Heart right ventricle (tissue), 16 donors: ENCODE data around the gene FBLN2. TPM values are rescaled to one million over a fixed set of nuclear protein-coding genes. Genes with fewer than 3 reads are reported as not detected.

ENCODE experiments used
- ATAC-seq, 8 donors: fragments of 200-7000 bp; cut with Tn5 transposase; one replicate each; pipeline ENCODE4 v1.9.1; 2020; ENCODE audit warnings: mild to moderate bottlenecking in 8 of 8, moderate library complexity in 8 of 8, moderate number of reproducible peaks in 1 of 8
- DNase-seq, 2 donors: peaks; one replicate each; pipeline ENCODE4 v3.0.0-alpha.2; 2020
- H3K27ac ChIP-seq, 10 donors: fragments of 200-600 bp; sonication (generic) in 2 of 10; one replicate each; pipeline versions ENCODE4 v1.5.0 to v1.8.0; 2020 to 2022; ENCODE audit warnings: mild to moderate bottlenecking in 3 of 10
- H3K27me3 ChIP-seq, 7 donors: fragments of 200-600 bp; one replicate each; pipeline ENCODE4 v1.8.0; 2021 to 2022; ENCODE audit warnings: mild to moderate bottlenecking in 2 of 7
- H3K36me3 ChIP-seq, 9 donors: fragments of 200-600 bp; sonication (generic) in 1 of 9; one replicate each; pipeline versions ENCODE4 v1.5.0 to v1.8.0; 2020 to 2022; ENCODE audit warnings: mild to moderate bottlenecking in 2 of 9
- H3K4me1 ChIP-seq, 9 donors: fragments of 200-600 bp; sonication (generic) in 1 of 9; one replicate each; pipeline versions ENCODE4 v1.5.0 to v1.8.0; 2020 to 2022; ENCODE audit warnings: mild to moderate bottlenecking in 4 of 9
- H3K4me3 ChIP-seq, 10 donors: fragments of 200-600 bp; sonication (generic) in 2 of 10; one replicate each; pipeline versions ENCODE4 v1.5.0 to v1.8.0; 2020 to 2022; ENCODE audit warnings: mild to moderate bottlenecking in 7 of 10, moderate library complexity in 2 of 10
- H3K9me3 ChIP-seq, 11 donors: fragments of 200-600 bp in 10 of 11; sonication (generic) in 2 of 11; one replicate each; pipeline versions ENCODE4 v1.5.0 to v1.8.0; 2013 to 2022; ENCODE audit warnings: mild to moderate bottlenecking in 2 of 11, control low read depth in 1 of 11, moderate library complexity in 1 of 11
- CTCF ChIP-seq, 9 donors: fragments of 200-600 bp; sonication (generic) in 2 of 9; IDR thresholded peaks; one replicate each; pipeline versions ENCODE4 v1.5.0 to v1.8.0; 2021 to 2022; ENCODE audit warnings: antibody characterized with exemption in 9 of 9, mild to moderate bottlenecking in 5 of 9, moderate library complexity in 1 of 9
- WGBS, 2 donors: extraction: QIAGEN DNeasy Blood & Tissue Kit; methylation state at CpG; one replicate each; pipeline ENCODE4 v1.1.7; 2013; ENCODE audit warnings: inconsistent platforms in 1 of 2; 5-methylcytosine and 5-hydroxymethylcytosine counted together
- intact Hi-C, 10 donors: fragments of 100-400 bp; cut with DNase I; formaldehyde crosslinking; loops; one replicate each; pipeline versions ENCODE4 v1.11.1 to v1.14.2; 2022
- polyA plus RNA-seq, 2 donors: library from polyadenylated mRNA; stranded (reverse); fragments of 200-250 nt; gene quantifications; one replicate each; pipeline ENCODE4 v1.2.3, GENCODE V29; 2013
- total RNA-seq, 10 donors: library from RNA; stranded (reverse); fragmentation: NEBNext Ultra II Directional in 3 of 10; extraction: Animal tissue kit (Norgen Biotek cat#: 25700) in 3 of 10; gene quantifications; one replicate each; pipeline versions ENCODE4 v1.2.1 to v1.2.4, GENCODE V29; 2021 to 2023
- donor health status: Arrhythmogenic right ventricular cardiomyopathy.
- donor health status: ischemic (EF 13 %, LVEDD 7.1; RV severe dilation, severe dysfunction).
- donor health status: healthy with polysubstance abuse.
- donor health status: DM: no; HTN: yes; CAD: no.
- donor health status: DM: no; HTN: no; CAD: no.
- donor health status: ischemic (EF 25% LVEDD 6.9; RV normal size, moderate dysfunction).
- donor health status: ischemic (EF 25% LVEDD 5.7; RV mildly dilated, moderate dysfunction).
- donor health status: healthy.
- donor health status: DM: yes; HTN: yes; CAD: no.
- donor health status: Ischemic cardiomyopathy.
- donor health status: ischemic (EF 35%, LVEDD 5.7; RV mildly dilated, moderate dysfunction).
- donor health status: nonischemic (EF 11% LVEDD 7.7; RV severe dilation, severe dysfunction).
- donor health status: DM: yes; HTN: yes; CAD: no.
- donor health status: PGD.
- donor health status: ischemic (EF 29% LVEDD 5.4; RV normal size, mild dysfunction).
- donor health status: nonischemic (EF 23%, LVEDD 6.1; RV moderate dilation, normal function).

The FBLN2 gene
- total and polyA plus RNA-seq, 12 donors: 20.7 to 78.9 (median 47.0) TPM

DNA sequence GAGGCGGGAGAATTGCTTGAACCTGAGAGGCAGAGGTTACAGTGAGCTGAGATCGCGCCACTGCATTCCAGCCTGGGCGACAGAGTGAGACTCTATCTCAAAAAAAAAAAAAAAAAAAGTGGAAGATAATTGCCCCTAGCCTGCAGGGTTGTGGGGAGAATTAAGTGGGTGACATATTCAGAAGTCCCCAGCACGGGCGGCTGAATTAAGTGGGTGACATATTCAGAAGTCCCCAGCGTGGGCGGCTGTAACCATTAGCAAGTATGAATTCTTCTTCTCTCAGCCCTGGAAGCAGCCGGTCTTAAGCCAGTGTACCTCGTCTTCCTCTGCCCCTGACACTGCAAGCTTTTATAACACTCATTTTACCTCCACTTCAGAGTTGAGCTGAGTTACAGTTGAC lies 44.7 kb downstream of the FBLN2 start:
- Histone ChIP-seq H3K27ac (no peak overlapping the region), H3K27me3 (peaks cover 0 to 30% (median 0%) of the 10 kb centered on the region in 7 donors), H3K4me3 (no peak overlapping the region), H3K4me1 (peaks cover 0 to 39% (median 4%) of the 10 kb centered on the region in 9 donors), H3K9me3 (no peaks in the 10 kb centered on the region), H3K36me3 (peaks cover 0 to 3% (median 0%) of the 10 kb centered on the region in 9 donors)
- TF ChIP-seq CTCF (IDR thresholded peaks at IDR 0.05): no peak
- ATAC-seq (no peak), DNase-seq (no peak)
- WGBS, 2 donors: 90 to 93% methylated on average over 10 of the region's 10 CpGs
- intact Hi-C loops: no loop called here

- no peak overlapping the region for H3K4me3 ChIP-seq
- H3K4me1 ChIP-seq: peaks cover 0 to 45% (median 4%) of the 10 kb centered on the region in 9 donors
- DNase-seq (no peak), ATAC-seq (no peak)
- H3K27me3 ChIP-seq: peaks cover 0 to 30% (median 0%) of the 10 kb centered on the region in 7 donors
- peak overlapping the region in 1 of 10 donors; percentile 48 for H3K27ac ChIP-seq
- no peaks in the 10 kb centered on the region for H3K9me3 ChIP-seq
- TF ChIP-seq CTCF (IDR thresholded peaks at IDR 0.05): no peak
- peaks cover 0 to 2% (median 0%) of the 10 kb centered on the region in 9 donors for H3K36me3 ChIP-seq
- intact Hi-C loops: no loop called here
- 80 to 81% methylated on average over 8 of the region's 8 CpGs for WGBS, 2 donors
Measured at GRCh38 chr3:13594146-13594545, 45.2 kb downstream of the FBLN2 start.

- H3K4me1 ChIP-seq: peaks cover 0 to 53% (median 4%) of the 10 kb centered on the region in 9 donors
- TF ChIP-seq CTCF (IDR thresholded peaks at IDR 0.05): no peak
- ATAC-seq (peak in 7 of 8 donors; percentile 19 to 33 (median 25)), DNase-seq (no peak)
- H3K27me3 ChIP-seq: peaks cover 0 to 30% (median 0%) of the 10 kb centered on the region in 7 donors
- intact Hi-C loops: loop anchor here in 1 of 10 donors (5.0 kb wide), 1 partner anchor 33 kb away; no protein-coding TSS in a partner anchor
- H3K4me3 ChIP-seq: no peak overlapping the region
- no peaks in the 10 kb centered on the region for H3K36me3 ChIP-seq
- peak overlapping the region in 1 of 10 donors; percentile 34 for H3K27ac ChIP-seq
- WGBS, 2 donors: 40 to 52% methylated on average over 10 of the region's 10 CpGs
- H3K9me3 ChIP-seq: no peaks in the 10 kb centered on the region
Measured at GRCh38 chr3:13594991-13595421, 46.1 kb downstream of the FBLN2 start.

DNA sequence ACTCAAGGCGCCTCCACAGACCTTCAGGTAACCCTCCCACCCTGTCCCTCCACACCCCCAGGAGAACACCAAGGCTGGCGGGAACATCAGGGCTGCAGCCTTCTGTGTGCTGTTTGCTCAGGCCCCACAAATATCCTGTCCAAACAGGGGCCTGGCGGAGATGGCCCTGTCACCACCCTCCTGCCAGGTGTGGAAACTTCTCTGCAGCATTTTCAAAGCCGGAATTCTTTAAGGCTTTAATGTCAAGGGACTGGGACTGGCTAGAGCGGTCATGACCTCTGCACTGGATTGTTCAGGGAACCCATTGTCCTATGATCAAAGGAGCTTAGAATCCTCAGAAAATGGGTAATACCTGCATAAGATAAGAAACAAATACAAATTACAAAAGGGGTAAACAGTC lies 46.6 kb downstream of the FBLN2 start:
- intact Hi-C loops: loop anchor here in 1 of 10 donors (5.0 kb wide), 1 partner anchor 33 kb away; no protein-coding TSS in a partner anchor
- no peak overlapping the region for H3K4me3 ChIP-seq
- H3K9me3 ChIP-seq: no peaks in the 10 kb centered on the region
- no peak overlapping the region for H3K27ac ChIP-seq
- DNase-seq (no peak), ATAC-seq (peak in 1 of 8 donors; percentile 15)
- WGBS, 2 donors: 72 to 73% methylated on average over 5 of the region's 5 CpGs
- TF ChIP-seq CTCF (IDR thresholded peaks at IDR 0.05): no peak
- H3K36me3 ChIP-seq: no peaks in the 10 kb centered on the region
- peaks cover 0 to 30% (median 0%) of the 10 kb centered on the region in 7 donors for H3K27me3 ChIP-seq
- H3K4me1 ChIP-seq: peaks cover 0 to 53% (median 4%) of the 10 kb centered on the region in 9 donors
